Stomach (tissue), 19 donors: ENCODE measurements around the gene TTC9. TPM values are rescaled to one million over a fixed set of nuclear protein-coding genes. Genes with fewer than 3 reads are reported as not detected.

ENCODE experiments used
- DNase-seq, 2 donors: peaks; one replicate each; pipeline versions ENCODE4 v3.0.0 to v3.0.0-alpha.2; 2013 to 2019
- H3K27ac ChIP-seq, 5 donors: fragments of 200-600 bp in 4 of 5; sonication (generic) in 4 of 5; one replicate each; pipeline ENCODE4 v1.5.1; 2013 to 2019; ENCODE audit warnings: mild to moderate bottlenecking in 1 of 5, moderate library complexity in 1 of 5
- H3K27me3 ChIP-seq, 3 donors: fragments of 200-600 bp; sonication (generic); one replicate each; pipeline ENCODE4 v1.5.1; 2017 to 2019; ENCODE audit warnings: mixed run types in 1 of 3
- H3K36me3 ChIP-seq, 4 donors: fragments of 200-600 bp; sonication (generic); 1 replicate in 3 of 4; 2 replicates in 1 of 4; pipeline ENCODE4 v1.5.1; 2016 to 2019
- H3K4me1 ChIP-seq, 4 donors: fragments of 200-600 bp; sonication (generic); one replicate each; pipeline ENCODE4 v1.5.1; 2016 to 2019
- H3K4me3 ChIP-seq, 4 donors: fragments of 200-600 bp; sonication (generic) in 3 of 4; one replicate each; pipeline ENCODE4 v1.5.1; 2016 to 2019; ENCODE audit warnings: mild to moderate bottlenecking in 1 of 4
- H3K9me3 ChIP-seq, 4 donors: fragments of 200-600 bp; sonication (generic); one replicate each; pipeline ENCODE4 v1.5.1; 2016 to 2019
- EP300 ChIP-seq: sonication (generic); formaldehyde crosslinking; IDR thresholded peaks from one replicate; pipeline ENCODE4 v1.6.1; 2017; ENCODE audit warnings: antibody characterized with exemption
- POLR2A ChIP-seq, 4 donors: fragments of 450-650 bp; IDR thresholded peaks; one replicate each; pipeline ENCODE4 v1.6.1; 2016; ENCODE audit warnings: antibody characterized with exemption in 4 of 4, control low read depth in 2 of 4, mild to moderate bottlenecking in 1 of 4, moderate library complexity in 1 of 4
- POLR2AphosphoS5 ChIP-seq, 3 donors: sonication (generic); formaldehyde crosslinking; IDR thresholded peaks; one replicate each; pipeline ENCODE4 v1.6.1; 2016; ENCODE audit warnings: antibody characterized with exemption in 3 of 3
- WGBS, 5 donors: extraction: QIAGEN DNeasy Blood & Tissue Kit in 3 of 5; methylation state at CpG; one replicate each; pipeline versions ENCODE4 v1.1.5 to v1.1.7; 2013 to 2018; 5-methylcytosine and 5-hydroxymethylcytosine counted together
- intact Hi-C: fragments of 100-400 bp; cut with DNase I; formaldehyde crosslinking; loops from one replicate; pipeline ENCODE4 v1.15.1; 2023; ENCODE audit warnings: low total_unique reads
- long read RNA-seq, 10 donors: transcript quantifications; one replicate each; lab custom pipeline, GENCODE V29; 2026
- polyA plus RNA-seq, 3 donors: library from polyadenylated mRNA; stranded (reverse); fragments of 200-250 nt; gene quantifications; one replicate each; pipeline ENCODE4 v1.2.3, GENCODE V29; 2013
- total RNA-seq, 5 donors: library from RNA; depleted of rRNA; stranded (reverse); fragments of >200 nt; gene quantifications; one replicate each; pipeline versions ENCODE4 v1.1.0 to v1.2.3, GENCODE V29; 2014 to 2016
- TF ChIP-seq, protein P1 (sequence below), 7 experiments: fragments of 450-650 bp in 4 of 7; fragments of 200-600 bp in 3 of 7; sonication (generic) in 3 of 7; IDR thresholded peaks; one replicate each; pipeline ENCODE4 v1.5.1; 2016 to 2019; ENCODE audit warnings: antibody characterized with exemption in 7 of 7, control low read depth in 2 of 7, mild to moderate bottlenecking in 1 of 7
- donor health status: healthy with polysubstance abuse.
- donor health status: Bipolar disorder and iron deficiency.
- donor health status: healthy.

TTC9 gene
- total RNA-seq = 1 to 10 TPM in 3 of 5 donors, not detected in 2; 1.8 to 7.1 (median 3.6) TPM
- polyA plus RNA-seq = 1 to 10 TPM; 3.1 to 7.3 (median 5.9) TPM
- long read RNA-seq, donor 1, full-length matches to known transcripts = 1 of 1 reads
- long read RNA-seq, donor 1, partial matches to known transcripts = 0 of 1 reads
- long read RNA-seq, donor 1, other reads (novel, unspliced or antisense) = 0 of 1 reads
- long read RNA-seq, donor 2, full-length matches to known transcripts = 3 of 3 reads
- long read RNA-seq, donor 2, partial matches to known transcripts = 0 of 3 reads
- long read RNA-seq, donor 2, other reads (novel, unspliced or antisense) = 0 of 3 reads
- long read RNA-seq, donor 3, full-length matches to known transcripts = 1 of 1 reads
- long read RNA-seq, donor 3, partial matches to known transcripts = 0 of 1 reads
- long read RNA-seq, donor 3, other reads (novel, unspliced or antisense) = 0 of 1 reads
- long read RNA-seq, donor 4 = 0 reads
- long read RNA-seq, donor 5, full-length matches to known transcripts = 1 of 1 reads
- long read RNA-seq, donor 5, partial matches to known transcripts = 0 of 1 reads
- long read RNA-seq, donor 5, other reads (novel, unspliced or antisense) = 0 of 1 reads
- long read RNA-seq, donor 6, full-length matches to known transcripts = 8 of 8 reads
- long read RNA-seq, donor 6, partial matches to known transcripts = 0 of 8 reads
- long read RNA-seq, donor 6, other reads (novel, unspliced or antisense) = 0 of 8 reads
- long read RNA-seq, donor 7, full-length matches to known transcripts = 2 of 7 reads
- long read RNA-seq, donor 7, partial matches to known transcripts = 5 of 7 reads
- long read RNA-seq, donor 7, other reads (novel, unspliced or antisense) = 0 of 7 reads
- long read RNA-seq, donor 8, full-length matches to known transcripts = 1 of 1 reads
- long read RNA-seq, donor 8, partial matches to known transcripts = 0 of 1 reads
- long read RNA-seq, donor 8, other reads (novel, unspliced or antisense) = 0 of 1 reads
- long read RNA-seq, donor 9, full-length matches to known transcripts = 2 of 2 reads
- long read RNA-seq, donor 9, partial matches to known transcripts = 0 of 2 reads
- long read RNA-seq, donor 9, other reads (novel, unspliced or antisense) = 0 of 2 reads
- long read RNA-seq, donor 10 = 0 reads

GRCh38 chr14:70641548-70642302, at the start of gene TTC9:
Gene TTC9, plus strand, starts transcription at chr14:70641916. Its CDS starts 214 bp downstream, at chr14:70642130.
- no peaks in the 10 kb centered on the region for H3K9me3 ChIP-seq
- DNase-seq = peak; percentile 31 to 73

GRCh38 chr14:70594461-70594860, 47.3 kb upstream of the TTC9 start:
- TF ChIP-seq POLR2AphosphoS5 (IDR thresholded peaks at IDR 0.05) (no peak), EP300 (no peak), POLR2A (IDR thresholded peaks at IDR 0.05) (no peak)
- TF ChIP-seq, protein P1, sequence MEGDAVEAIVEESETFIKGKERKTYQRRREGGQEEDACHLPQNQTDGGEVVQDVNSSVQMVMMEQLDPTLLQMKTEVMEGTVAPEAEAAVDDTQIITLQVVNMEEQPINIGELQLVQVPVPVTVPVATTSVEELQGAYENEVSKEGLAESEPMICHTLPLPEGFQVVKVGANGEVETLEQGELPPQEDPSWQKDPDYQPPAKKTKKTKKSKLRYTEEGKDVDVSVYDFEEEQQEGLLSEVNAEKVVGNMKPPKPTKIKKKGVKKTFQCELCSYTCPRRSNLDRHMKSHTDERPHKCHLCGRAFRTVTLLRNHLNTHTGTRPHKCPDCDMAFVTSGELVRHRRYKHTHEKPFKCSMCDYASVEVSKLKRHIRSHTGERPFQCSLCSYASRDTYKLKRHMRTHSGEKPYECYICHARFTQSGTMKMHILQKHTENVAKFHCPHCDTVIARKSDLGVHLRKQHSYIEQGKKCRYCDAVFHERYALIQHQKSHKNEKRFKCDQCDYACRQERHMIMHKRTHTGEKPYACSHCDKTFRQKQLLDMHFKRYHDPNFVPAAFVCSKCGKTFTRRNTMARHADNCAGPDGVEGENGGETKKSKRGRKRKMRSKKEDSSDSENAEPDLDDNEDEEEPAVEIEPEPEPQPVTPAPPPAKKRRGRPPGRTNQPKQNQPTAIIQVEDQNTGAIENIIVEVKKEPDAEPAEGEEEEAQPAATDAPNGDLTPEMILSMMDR (IDR thresholded peaks at IDR 0.05) = no peak
- Histone ChIP-seq H3K4me3 (no peak overlapping the region), H3K36me3 (peaks cover 54 to 73% (median 72%) of the 10 kb centered on the region in 4 donors), H3K9me3 (no peaks in the 10 kb centered on the region), H3K27ac (no peak overlapping the region), H3K4me1 (peaks cover 6 to 29% (median 16%) of the 10 kb centered on the region in 4 donors), H3K27me3 (no peaks in the 10 kb centered on the region)
- intact Hi-C loops = no loop called here
- WGBS, 5 donors = 92 to 98% (median 97%) methylated on average over 9 of the region's 9 CpGs
- no peak for DNase-seq

More at GRCh38 chr14:70641548-70642302, at the start of gene TTC9:
- Histone ChIP-seq H3K4me3 (peak within 1 kb of the TSS; percentile 66 to 92 (median 82)), H3K4me1 (peaks cover 7 to 36% (median 30%) of the 10 kb centered on the region in 4 donors), H3K36me3 (no peaks in the 10 kb centered on the region), H3K27ac (peak within 1 kb of the TSS; percentile 56 to 86 (median 66)), H3K27me3 (peaks cover 0 to 40% (median 0%) of the 10 kb centered on the region in 3 donors)
- 0 to 1% (median 1%) methylated on average over 39 to 105 of the region's 105 CpGs for WGBS, 5 donors
- no peak for TF ChIP-seq EP300
- TF ChIP-seq POLR2AphosphoS5 (IDR thresholded peaks at IDR 0.05) = no peak
- TF ChIP-seq, protein P1 (IDR thresholded peaks at IDR 0.05) = no peak
- TF ChIP-seq POLR2A (IDR thresholded peaks at IDR 0.05) = no peak
- intact Hi-C loops = loop anchor here (10.0 kb wide), 1 partner anchor 73 kb away; no protein-coding TSS in a partner anchor

- no peak overlapping the region for H3K27ac ChIP-seq
- no peak for TF ChIP-seq POLR2A (IDR thresholded peaks at IDR 0.05)
- no peak for TF ChIP-seq POLR2AphosphoS5 (IDR thresholded peaks at IDR 0.05)
- TF ChIP-seq EP300 = no peak
- TF ChIP-seq, protein P1 (IDR thresholded peaks at IDR 0.05) = no peak
- no peak overlapping the region for H3K4me3 ChIP-seq
- H3K27me3 ChIP-seq = no peaks in the 10 kb centered on the region
- H3K9me3 ChIP-seq = no peaks in the 10 kb centered on the region
- DNase-seq = no peak
- 79 to 87% (median 84%) methylated on average over 9 of the region's 9 CpGs for WGBS, 5 donors
- H3K4me1 ChIP-seq = peaks cover 12 to 35% (median 22%) of the 10 kb centered on the region in 4 donors
- peaks cover 43 to 62% (median 61%) of the 10 kb centered on the region in 4 donors for H3K36me3 ChIP-seq
- intact Hi-C loops = no loop called here
These were observed 46.1 kb upstream of the TTC9 start for GRCh38 chr14:70595443-70596185.
